GM12801 (cell line): Measurements from ENCODE around the gene OPRL1.

ENCODE experiments used
- TF ChIP-seq, protein P1 (sequence below): IDR thresholded peaks from one replicate; pipeline ENCODE4 v1.5.1; 2011; ENCODE audit warnings: control low read depth; ENCODE audit not compliant: insufficient read length; ENCODE audit errors: extremely low read depth

The OPRL1 gene

DNA sequence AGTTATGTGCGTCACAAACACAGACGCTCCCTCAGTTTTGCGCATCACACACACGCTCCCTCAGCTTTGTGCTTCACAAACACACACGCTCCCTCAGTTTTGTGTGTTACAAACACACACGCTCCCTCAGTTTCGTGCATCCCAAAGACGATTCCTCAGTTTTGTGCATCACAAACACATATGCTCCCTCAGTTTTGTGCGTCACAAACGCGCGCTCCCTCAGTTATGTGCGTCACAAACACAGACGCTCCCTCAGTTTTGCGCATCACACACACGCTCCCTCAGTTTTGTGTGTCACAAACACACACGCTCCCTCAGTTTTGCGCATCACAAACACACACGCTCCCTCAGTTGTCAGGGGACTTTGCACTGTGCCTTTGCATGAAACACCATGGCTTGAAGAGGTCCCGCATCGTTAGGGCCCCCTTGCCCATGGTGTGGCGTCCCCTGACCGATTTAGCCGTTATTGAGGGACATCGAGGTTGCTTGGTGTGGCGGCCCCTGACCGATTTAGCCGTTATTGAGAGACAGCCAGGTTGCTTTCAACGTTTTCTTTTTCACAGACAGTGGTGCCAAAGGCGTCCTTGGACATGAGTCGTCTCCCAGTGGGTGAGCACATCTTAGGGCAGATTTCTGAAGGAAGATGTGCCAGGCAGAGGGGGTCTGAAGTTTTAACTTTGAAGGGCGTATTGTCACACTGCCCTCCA, 56.3 kb downstream of the OPRL1 start:
- TF ChIP-seq, protein P1, sequence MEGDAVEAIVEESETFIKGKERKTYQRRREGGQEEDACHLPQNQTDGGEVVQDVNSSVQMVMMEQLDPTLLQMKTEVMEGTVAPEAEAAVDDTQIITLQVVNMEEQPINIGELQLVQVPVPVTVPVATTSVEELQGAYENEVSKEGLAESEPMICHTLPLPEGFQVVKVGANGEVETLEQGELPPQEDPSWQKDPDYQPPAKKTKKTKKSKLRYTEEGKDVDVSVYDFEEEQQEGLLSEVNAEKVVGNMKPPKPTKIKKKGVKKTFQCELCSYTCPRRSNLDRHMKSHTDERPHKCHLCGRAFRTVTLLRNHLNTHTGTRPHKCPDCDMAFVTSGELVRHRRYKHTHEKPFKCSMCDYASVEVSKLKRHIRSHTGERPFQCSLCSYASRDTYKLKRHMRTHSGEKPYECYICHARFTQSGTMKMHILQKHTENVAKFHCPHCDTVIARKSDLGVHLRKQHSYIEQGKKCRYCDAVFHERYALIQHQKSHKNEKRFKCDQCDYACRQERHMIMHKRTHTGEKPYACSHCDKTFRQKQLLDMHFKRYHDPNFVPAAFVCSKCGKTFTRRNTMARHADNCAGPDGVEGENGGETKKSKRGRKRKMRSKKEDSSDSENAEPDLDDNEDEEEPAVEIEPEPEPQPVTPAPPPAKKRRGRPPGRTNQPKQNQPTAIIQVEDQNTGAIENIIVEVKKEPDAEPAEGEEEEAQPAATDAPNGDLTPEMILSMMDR, result no peak

DNA sequence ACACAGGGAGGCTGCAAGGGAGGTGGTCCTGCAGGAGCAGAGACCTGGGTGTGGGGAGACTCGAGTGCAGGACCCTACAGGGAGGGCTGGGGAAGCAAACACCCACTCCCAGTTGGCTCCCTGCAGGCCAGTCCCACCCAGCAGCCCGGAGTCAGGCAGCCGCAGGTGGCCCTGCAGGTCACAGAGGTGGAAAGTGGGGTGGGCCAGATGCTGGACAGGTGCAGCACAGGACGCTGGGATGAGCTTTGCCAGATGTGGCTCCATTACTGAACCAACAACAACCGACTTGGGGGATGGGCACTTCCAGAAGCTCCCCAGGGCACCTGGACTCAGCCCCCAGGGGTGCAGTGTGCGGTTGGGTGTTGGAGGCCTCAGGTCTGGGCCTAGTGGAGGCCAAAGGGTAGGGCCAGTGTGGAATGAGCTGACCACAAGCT, 57.7 kb downstream of the OPRL1 start:
- TF ChIP-seq, protein P1, result no peak

DNA sequence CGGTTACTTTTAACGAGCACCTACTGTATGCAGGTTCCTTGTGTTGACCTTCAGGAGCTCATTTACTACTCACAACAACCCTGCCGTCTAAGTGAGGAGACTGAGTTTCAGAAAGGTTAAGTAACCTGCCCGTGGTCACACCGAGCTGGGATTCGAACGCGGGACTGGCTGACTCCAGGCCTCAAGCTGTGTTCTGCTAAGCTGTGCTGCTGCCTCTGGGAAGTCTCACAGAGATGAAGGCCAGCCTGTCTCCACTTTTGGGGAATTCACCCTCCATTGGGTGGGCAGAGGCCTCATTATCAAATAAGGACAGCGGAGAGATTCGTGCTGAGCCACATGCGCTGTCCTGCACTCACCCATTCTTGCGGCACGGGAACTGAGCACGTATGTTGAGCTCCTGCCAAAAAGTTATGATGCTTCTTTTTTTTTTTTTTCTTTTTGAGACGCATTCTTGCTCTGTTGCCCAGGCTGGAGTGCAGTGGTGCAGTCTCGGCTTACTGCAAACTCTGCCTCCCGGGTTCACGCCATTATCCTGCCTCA, 58.5 kb downstream of the OPRL1 start:
- TF ChIP-seq, protein P1, result no peak

DNA sequence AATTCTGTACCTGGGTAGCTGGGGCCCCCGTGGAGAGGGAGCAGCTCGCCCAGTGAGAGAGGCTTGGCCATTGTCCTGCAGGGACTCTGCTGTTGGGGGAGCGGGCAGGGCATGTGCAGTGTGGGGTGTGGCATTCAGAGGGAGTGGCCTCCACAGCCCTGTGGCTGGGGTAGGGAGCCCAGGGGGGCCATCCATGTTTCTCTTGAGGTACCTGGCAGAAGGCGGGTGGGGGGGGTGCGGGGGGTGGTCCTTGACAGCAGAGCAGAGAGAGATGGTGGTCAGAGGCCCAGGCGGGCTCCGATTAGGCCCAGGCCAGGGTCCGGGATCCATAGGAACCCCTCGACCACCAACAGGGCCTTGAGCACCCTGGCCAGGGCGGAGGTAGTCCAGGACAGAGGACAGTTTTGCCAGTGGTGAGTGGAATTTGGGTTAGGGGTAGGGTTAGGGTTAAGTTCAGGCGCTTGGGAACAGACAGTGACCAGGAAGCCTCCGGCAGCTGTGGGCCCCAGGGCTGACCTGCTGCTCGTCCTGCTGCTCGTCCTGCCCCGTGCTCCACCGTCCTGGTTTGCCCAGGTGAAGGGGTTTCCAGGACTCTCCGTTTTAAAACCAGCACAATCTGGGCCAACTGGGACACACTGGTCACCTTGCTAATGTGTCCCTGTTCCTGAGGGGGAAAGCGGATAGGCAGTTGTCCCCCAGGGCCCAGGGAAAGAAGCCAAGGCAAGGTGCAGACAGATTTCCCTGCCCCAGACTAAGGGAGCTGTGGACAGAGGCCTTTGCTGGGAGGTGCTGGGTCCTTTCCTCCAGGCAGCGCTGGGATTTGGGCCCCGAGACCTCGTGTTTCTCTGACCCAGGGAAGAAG, 59.5 kb downstream of the OPRL1 start:
- TF ChIP-seq, protein P1, result no peak

DNA sequence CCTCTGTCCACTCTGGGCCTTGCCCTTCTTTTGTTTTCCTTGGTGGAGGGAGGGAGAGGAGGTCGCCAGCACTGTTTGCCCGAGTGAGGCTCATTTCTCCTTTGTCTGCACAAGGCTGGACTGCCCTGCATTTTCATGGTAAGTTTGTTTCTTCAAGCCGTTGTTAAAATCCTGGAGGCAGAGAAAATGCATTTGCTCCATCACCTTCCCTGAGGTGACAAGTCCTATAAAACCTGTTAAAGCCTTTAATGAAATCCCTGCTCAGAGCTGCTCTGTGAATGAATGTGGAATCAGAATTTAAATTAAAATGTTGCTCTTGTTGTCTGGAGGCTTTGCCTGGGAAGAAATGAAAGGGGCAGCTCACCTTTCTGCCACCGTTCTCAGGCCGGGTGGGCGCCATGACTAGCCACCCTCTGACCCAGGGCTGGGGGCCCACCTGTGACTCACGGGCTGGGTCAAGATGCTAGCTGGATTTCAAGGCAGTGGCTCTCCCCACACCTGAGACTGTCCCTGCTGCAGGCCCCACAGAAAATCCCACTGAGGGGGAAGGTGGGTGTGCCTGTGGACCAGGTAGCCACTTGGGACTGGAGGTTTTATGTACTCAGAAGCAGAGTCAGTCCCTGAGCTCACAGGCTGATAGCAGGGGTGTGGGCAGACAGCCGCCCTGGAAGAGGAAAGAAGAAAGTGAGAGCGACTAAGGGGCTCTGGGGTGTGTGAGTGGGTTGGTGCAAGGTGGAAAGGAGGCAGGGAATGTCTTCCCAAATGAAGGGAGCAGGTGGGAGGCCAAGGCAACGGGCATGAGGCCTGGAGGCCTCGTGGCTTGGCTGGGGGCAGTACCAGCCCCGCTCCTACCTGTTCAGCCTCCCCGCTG, 60.4 kb downstream of the OPRL1 start:
- TF ChIP-seq, protein P1, result no peak

DNA sequence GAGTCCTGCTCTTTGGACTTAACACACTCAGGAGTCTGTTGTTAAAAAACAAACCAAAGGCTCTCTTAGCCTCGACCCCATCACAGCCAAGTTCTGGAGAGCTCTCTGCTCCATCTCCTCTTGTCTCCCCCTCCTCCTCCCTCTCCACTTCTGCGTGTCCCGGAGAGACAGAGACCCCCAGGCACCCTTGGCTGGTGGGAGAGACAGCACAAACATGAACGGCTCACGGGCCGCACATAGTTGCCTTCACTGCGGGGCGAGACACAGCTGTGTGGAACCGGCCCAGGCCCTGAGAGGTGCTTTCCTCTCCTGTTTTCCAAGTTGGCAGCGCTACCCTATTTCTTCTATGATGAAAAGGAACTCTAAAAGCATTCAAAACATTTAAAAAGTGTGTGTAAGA, 61.1 kb downstream of the OPRL1 start:
- TF ChIP-seq, protein P1, result no peak
